SU-DHL-6 (cell line): Measurements from ENCODE around the gene HNRNPLL.

Experiments
- CTCF ChIP-seq: fragments of 200-600 bp; sonication (generic); IDR thresholded peaks from one replicate; pipeline ENCODE4 v1.5.1; 2017; ENCODE audit warnings: antibody characterized with exemption, mild to moderate bottlenecking, low read length, moderate library complexity; ENCODE audit not compliant: insufficient read depth, poor library complexity, severe bottlenecking
- EZH2phosphoT487 ChIP-seq: fragments of 200-600 bp; sonication (generic), shearing (Covaris generic); conservative IDR thresholded peaks from 2 replicates; pipeline ENCODE4 v1.6.1; 2018; ENCODE audit warnings: mild to moderate bottlenecking, antibody characterized with exemption, low read length, moderate library complexity, mixed read lengths

GRCh38 chr2:38580115-38580636 is 22.6 kb downstream of the HNRNPLL start:
- TF ChIP-seq CTCF (no peak), EZH2phosphoT487 (no peak)
